Activated gamma-delta T cell treated with anti-CD3 and anti-CD28 coated beads, Interleukin-2, amount 50 U/mL, for 16 hours (primary cell): Measurements from ENCODE around the gene ENO2.

Experiments
- DNase-seq: peaks from one replicate; pipeline ENCODE4 v3.0.0-alpha.2; 2020; ENCODE audit warnings: low read depth

The ENO2 gene

GRCh38 chr12:6932766-6933165 is 18.4 kb downstream of the ENO2 start:
- DNase-seq, result no peak

GRCh38 chr12:6934110-6934509 is 19.7 kb downstream of the ENO2 start:
- no peak for DNase-seq

GRCh38 chr12:6935371-6936193 is 21.2 kb downstream of the ENO2 start:
- no peak for DNase-seq

GRCh38 chr12:6936194-6936635 is 21.8 kb downstream of the ENO2 start:
- DNase-seq, result no peak

GRCh38 chr12:6936636-6937480 is 22.5 kb downstream of the ENO2 start:
- no peak for DNase-seq

DNA sequence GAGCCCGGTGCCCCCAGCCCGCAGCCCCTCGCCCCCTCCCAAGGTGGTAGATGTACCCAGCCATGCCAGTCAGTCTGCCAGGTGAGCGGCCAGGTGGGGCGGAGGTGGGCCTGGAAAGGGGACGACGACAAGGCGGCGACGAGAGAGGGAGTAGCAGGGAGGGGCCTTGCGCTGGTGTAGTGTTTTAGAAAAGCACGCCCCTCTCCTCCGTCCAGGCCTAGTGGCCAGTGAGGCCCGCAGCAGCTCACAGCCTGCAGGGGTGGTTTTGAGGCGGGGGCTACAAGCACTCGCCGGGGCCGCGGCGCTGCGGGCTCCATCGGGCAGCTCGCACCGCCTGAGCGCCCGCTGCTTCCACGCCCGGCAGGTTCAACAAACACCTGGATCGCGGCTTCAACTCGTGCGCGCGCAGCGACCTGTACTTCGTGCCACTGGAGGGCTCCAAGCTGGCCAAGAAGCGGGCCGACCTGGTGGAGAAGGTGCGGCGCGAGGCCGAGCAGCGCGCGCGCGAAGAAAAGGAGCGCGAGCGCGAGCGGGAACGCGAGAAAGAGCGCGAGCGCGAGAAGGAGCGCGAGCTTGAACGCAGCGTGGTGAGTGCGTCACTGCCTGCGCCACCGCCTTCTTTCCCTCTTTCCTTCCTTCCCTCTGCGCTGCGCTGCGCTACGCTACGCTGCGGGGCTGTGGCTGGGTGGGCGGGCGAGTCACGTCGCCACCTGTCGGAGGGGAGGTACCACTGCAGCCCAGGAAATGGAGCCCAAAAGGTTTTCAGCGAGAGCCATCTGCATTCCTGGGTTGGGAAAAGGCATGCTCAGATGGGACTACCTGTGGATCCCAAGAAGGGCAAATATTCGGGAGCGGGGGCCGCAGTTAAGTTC is 23.3 kb downstream of the ENO2 start:
- peak; percentile 88 for DNase-seq

GRCh38 chr12:6938353-6939190 is 24.2 kb downstream of the ENO2 start:
- no peak for DNase-seq

DNA sequence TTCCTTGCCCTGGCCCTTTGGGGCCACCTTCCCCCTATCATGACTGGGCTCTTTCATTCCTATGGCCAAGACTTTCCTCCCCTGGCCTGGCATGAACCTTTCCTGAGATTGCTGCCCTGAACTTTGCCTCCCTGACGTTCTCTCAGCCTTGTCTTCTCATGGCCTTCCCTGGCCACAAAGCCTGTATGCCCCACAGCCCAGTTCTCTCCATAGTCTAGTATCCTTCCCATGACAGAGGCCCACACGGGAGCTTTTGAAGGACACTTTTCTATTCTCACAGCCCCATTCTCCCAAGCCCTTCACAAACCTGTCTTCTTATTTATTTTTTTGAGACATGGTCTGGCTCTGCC is 24.8 kb downstream of the ENO2 start:
- no peak for DNase-seq

DNA sequence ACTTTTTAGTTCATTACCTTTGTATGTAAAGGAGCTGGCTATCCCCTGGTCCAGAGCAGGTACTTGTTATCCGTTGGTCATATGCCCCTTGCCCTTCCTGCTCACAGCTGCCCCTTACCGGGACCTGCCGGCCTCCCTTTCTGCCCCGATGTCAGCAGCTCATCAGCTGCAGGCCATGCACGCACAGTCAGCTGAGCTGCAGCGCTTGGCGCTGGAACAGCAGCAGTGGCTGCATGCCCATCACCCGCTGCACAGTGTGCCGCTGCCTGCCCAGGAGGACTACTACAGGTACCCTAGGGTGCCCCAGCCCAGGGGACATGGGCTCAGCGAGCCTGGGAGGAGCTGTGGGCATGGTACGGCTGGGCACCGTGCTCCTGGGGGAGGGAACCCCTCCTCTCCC is 26.9 kb downstream of the ENO2 start:
- no peak for DNase-seq

DNA sequence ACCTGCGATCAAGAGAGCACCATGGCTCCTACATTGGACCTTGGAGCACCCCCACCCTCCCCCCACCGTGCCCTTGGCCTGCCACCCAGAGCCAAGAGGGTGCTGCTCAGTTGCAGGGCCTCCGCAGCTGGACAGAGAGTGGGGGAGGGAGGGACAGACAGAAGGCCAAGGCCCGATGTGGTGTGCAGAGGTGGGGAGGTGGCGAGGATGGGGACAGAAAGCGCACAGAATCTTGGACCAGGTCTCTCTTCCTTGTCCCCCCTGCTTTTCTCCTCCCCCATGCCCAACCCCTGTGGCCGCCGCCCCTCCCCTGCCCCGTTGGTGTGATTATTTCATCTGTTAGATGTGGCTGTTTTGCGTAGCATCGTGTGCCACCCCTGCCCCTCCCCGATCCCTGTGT is 27.4 kb downstream of the ENO2 start:
- DNase-seq, result no peak

DNA sequence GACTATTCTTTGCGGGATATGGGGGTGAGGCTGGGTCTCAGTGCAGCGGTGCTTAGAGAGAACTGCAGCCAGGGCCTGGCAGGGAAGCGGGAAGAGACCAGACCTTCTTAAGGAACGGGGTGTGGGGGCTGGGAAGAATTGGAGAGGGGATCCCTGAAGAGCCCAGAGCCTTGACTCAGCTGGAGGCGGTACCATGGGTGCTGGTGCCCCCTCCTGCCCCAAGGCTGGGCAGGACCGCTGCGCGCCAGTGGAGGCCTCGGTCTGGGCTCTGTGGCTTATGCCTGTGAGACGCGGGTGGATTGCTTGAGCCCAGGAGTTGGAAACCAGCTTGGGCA is 27.9 kb downstream of the ENO2 start:
- no peak for DNase-seq

- DNase-seq, result peak; percentile 63
Measured at GRCh38 chr12:6943389-6943721, 29.0 kb downstream of the ENO2 start.

DNA sequence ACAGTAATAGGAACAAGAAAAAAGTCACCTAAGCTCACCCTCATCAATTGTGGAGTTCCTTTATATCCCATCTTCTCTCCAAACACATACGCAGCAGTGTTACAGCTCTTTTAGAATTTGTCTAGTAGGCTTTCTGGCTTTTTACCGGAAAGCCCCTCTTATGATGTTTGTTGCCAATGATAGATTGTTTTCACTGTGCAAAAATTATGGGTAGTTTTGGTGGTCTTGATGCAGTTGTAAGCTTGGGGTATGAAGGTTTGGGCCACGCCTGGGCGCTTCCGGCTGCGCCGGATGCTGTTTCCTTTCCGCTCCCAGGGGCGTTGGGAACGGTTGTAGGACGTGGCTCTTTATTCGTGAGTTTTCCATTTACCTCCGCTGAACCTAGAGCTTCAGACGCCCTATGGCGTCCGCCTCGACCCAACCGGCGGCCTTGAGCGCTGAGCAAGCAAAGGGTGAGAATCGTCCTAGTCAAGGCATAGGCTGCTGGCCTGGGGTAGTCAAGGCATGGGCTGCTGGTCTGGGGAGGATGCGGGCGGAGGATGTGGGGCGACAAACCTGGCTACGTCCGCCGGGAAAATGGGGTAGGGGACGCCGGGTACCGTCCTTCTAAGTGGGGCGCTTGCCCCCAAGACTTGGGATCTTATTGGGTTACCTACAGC is 29.5 kb downstream of the ENO2 start, which contains the start of the genes C12orf57 and RNU7-1:
TSS of gene C12orf57 (plus strand) at position 301 of the 659 bp plus-strand sequence. CDS start at position 401, 100 bp downstream.
TSS of gene RNU7-1 (plus strand) at position 95 of the 659 bp plus-strand sequence.
- DNase-seq, result peak; percentile 60

GRCh38 chr12:6944381-6945186 is 30.2 kb downstream of the ENO2 start:
- peak; percentile 76 for DNase-seq

DNA sequence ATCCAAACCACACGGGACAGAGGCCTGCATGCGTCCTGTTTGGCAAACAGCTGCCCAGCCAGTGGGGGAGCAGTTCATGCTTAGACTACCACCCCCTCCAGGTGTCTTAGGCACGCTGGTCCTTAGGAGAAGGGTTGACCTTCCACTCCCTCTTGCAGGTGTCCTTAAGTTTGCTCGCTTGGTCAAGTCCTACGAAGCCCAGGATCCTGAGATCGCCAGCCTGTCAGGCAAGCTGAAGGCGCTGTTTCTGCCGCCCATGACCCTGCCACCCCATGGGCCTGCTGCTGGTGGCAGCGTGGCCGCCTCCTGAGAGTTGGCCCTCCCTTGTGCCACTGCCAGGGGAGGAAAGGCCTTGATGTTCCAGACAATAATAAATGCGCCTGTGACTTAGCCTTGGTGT is 31.2 kb downstream of the ENO2 start:
- no peak for DNase-seq

DNA sequence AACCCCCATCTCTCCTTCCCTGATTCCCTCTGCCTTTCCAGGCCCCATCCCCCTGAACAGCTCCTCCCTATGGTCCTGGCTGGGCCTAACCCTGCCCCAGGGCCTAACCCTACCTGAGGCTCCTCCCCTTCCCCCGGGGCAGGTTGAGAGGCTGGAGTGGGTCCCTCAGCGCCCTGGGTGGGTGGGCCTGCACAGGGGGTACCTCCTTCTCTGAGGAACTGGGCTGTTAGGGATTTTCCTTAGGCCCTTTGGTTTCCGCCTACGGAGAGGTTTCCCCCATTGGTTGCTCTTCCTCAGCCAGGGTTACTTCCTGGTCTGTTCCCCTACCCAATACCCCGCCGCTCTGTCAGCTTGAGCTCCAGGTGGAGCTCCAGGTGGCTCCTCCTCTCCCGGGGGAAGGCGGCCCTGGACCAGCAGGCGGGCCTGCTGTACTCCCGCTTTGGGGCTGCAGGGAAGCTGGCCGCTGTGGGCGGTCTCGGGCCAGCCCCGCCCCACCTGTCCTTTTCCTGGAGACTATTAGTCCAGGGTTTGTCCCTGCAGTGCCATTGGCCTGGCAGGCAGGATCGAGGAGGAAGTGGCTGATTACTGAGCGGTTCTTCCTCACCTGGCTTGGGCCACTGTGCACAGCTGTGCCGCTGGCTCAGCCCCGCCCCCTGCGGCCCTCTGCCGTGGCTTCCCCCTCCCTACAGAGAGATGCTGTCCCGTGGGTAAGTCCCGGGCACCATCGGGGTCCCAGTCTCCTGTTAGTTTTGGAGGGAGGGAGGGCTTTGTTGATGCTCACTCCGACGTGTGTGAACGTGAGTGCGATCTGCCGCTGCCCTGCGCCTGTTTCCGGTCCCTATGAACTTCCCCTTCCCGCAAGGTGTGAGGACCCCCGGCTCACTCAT is 31.9 kb downstream of the ENO2 start:
- no peak for DNase-seq

- DNase-seq, result no peak
Measured at GRCh38 chr12:6946920-6947374, 32.6 kb downstream of the ENO2 start.

- DNase-seq, result no peak
Measured at GRCh38 chr12:6947615-6948014, 33.2 kb downstream of the ENO2 start.
